Gastrocnemius medialis (tissue), 4 donors: ENCODE data around the gene HOXA4. TPM values are rescaled to one million over a fixed set of nuclear protein-coding genes. Genes with fewer than 3 reads are reported as not detected.

Source experiments
- ATAC-seq, 2 donors: fragments of 150-250 bp; one replicate each; pipeline ENCODE4 v1.9.1; 2016
- DNase-seq, 2 donors: peaks; one replicate each; pipeline ENCODE4 v3.0.0-alpha.2; 2019
- H3K27ac ChIP-seq, 4 donors: fragments of 200-600 bp; sonication (generic); 1 replicate in 1 of 4; 2 replicates in 3 of 4; pipeline ENCODE4 v1.5.1; 2016 to 2018; ENCODE audit warnings: mild to moderate bottlenecking in 2 of 4, moderate library complexity in 1 of 4
- H3K27me3 ChIP-seq, 3 donors: fragments of 200-600 bp; sonication (generic) in 2 of 3; 1 replicate in 1 of 3; 2 replicates in 2 of 3; pipeline versions ENCODE4 v1.5.1 to v1.6.0; 2016 to 2019; ENCODE audit warnings: mild to moderate bottlenecking in 1 of 3, moderate library complexity in 1 of 3
- H3K36me3 ChIP-seq, 2 donors: fragments of 200-600 bp; sonication (generic) in 1 of 2; one replicate each; pipeline ENCODE4 v1.5.1; 2017 to 2018
- H3K4me1 ChIP-seq, 2 donors: fragments of 200-600 bp; sonication (generic) in 1 of 2; one replicate each; pipeline ENCODE4 v1.5.1; 2016 to 2017; ENCODE audit warnings: mild to moderate bottlenecking in 2 of 2
- H3K4me3 ChIP-seq, 4 donors: fragments of 200-600 bp; sonication (generic) in 3 of 4; 1 replicate in 1 of 4; 2 replicates in 3 of 4; pipeline ENCODE4 v1.5.1; 2016 to 2019; ENCODE audit warnings: mild to moderate bottlenecking in 2 of 4
- H3K9me3 ChIP-seq, 3 donors: fragments of 200-600 bp; sonication (generic) in 2 of 3; 1 replicate in 1 of 3; 2 replicates in 2 of 3; pipeline ENCODE4 v1.5.1; 2016 to 2019
- CTCF ChIP-seq, 5 experiments: fragments of 450-650 bp in 3 of 5; fragments of 200-600 bp in 2 of 5; sonication (generic) in 2 of 5; IDR thresholded peaks in 4 of 5; conservative IDR thresholded peaks in 1 of 5; 1 replicate in 4 of 5; 2 replicates in 1 of 5; pipeline ENCODE4 v1.5.1; 2016 to 2019; ENCODE audit warnings: antibody characterized with exemption in 5 of 5, mild to moderate bottlenecking in 3 of 5, moderate library complexity in 3 of 5
- POLR2A ChIP-seq, 2 donors: fragments of 450-650 bp; IDR thresholded peaks; one replicate each; pipeline ENCODE4 v1.6.1; 2017; ENCODE audit warnings: antibody characterized with exemption in 2 of 2, mild to moderate bottlenecking in 2 of 2, moderate library complexity in 2 of 2
- in situ Hi-C, 4 donors: fragments of 200-750 bp; cut with MboI; loops; one replicate each; pipeline versions ENCODE4 v1.15.0 to v1.8.0; 2017; ENCODE audit warnings: low sequenced_read_pairs in 4 of 4
- intact Hi-C: fragments of 100-400 bp; cut with DNase I; formaldehyde crosslinking; loops from one replicate; pipeline ENCODE4 v1.15.1; 2023; ENCODE audit warnings: low total_unique reads
- microRNA counts, 2 donors: library from miRNA; unstranded; fragments of <30 nt; microRNA quantifications; one replicate each; lab custom pipeline; 2016
- microRNA-seq, 2 donors: library from miRNA; unstranded; fragments of <30 nt; microRNA quantifications; one replicate each; pipeline ENCODE4, GENCODE V29; 2016; ENCODE audit warnings: borderline replicate concordance in 2 of 2
- total RNA-seq, 4 donors: library from RNA; depleted of rRNA; stranded (reverse); fragments of >200 nt; gene quantifications; one replicate each; pipeline versions ENCODE4 v1.1.0 to v1.2.3, GENCODE V29; 2016

The HOXA4 gene
- total RNA-seq, 4 donors from 2014 or later = 1.7 to 4.2 (median 2.9) TPM

- no peak for DNase-seq
- no peaks in the 10 kb centered on the region for H3K36me3 ChIP-seq
- no peaks in the 10 kb centered on the region for H3K4me1 ChIP-seq
- H3K27ac ChIP-seq = no peak overlapping the region
- H3K4me3 ChIP-seq = no peak overlapping the region
- TF ChIP-seq POLR2A (IDR thresholded peaks at IDR 0.05) = no peak
- no peak for TF ChIP-seq CTCF (IDR thresholded peaks at IDR 0.05 in 4 of 5, conservative IDR thresholded peaks at IDR 0.05 in 1 of 5)
- H3K9me3 ChIP-seq = no peaks in the 10 kb centered on the region
- intact Hi-C loops (no loop called here), in situ Hi-C loops (no loop called here)
- no peaks in the 10 kb centered on the region for H3K27me3 ChIP-seq
- ATAC-seq = no peak
Observed at GRCh38 chr7:27080844-27081436, 49.6 kb downstream of the HOXA4 start.

DNA sequence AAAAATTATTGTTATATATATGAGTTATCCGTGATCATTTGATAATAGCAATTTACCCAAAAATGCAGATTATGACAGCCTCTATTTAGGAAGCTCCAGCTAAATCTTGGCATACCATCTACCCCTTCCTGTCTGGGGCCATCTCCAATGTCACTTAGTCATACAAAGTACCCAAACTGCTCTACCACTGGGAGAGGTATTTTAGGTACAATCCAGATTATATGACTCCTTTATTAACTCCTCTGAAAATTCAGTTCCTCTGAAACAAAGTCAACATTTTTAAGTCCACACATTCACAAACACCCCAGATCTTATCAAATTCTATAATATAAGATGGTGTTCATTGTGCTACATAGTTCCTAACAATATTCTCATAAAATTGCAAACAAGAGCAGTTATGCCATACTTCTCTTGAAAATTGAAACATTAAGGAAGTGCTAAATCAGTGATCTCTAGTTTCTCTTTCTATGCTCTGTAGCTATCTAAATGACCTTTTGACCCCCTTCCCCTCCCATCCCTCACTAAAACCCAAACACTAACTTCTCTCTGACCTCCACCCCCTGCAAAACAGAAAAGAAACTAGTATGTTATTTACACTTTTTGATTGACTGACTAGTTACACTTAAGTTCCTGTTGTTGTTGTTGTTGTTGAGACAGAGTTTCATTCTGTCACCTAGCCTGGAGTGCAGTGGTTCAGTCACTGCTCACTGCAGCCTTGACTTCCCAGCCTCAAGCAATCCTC, 51.2 kb downstream of the HOXA4 start:
- intact Hi-C loops (no loop called here), in situ Hi-C loops (no loop called here)
- H3K9me3 ChIP-seq = no peaks in the 10 kb centered on the region
- H3K36me3 ChIP-seq = no peaks in the 10 kb centered on the region
- no peaks in the 10 kb centered on the region for H3K27me3 ChIP-seq
- no peaks in the 10 kb centered on the region for H3K4me1 ChIP-seq
- TF ChIP-seq POLR2A (IDR thresholded peaks at IDR 0.05) (no peak), CTCF (IDR thresholded peaks at IDR 0.05 in 4 of 5, conservative IDR thresholded peaks at IDR 0.05 in 1 of 5) (no peak)
- ATAC-seq (no peak), DNase-seq (no peak)
- no peak overlapping the region for H3K27ac ChIP-seq
- H3K4me3 ChIP-seq = no peak overlapping the region

DNA sequence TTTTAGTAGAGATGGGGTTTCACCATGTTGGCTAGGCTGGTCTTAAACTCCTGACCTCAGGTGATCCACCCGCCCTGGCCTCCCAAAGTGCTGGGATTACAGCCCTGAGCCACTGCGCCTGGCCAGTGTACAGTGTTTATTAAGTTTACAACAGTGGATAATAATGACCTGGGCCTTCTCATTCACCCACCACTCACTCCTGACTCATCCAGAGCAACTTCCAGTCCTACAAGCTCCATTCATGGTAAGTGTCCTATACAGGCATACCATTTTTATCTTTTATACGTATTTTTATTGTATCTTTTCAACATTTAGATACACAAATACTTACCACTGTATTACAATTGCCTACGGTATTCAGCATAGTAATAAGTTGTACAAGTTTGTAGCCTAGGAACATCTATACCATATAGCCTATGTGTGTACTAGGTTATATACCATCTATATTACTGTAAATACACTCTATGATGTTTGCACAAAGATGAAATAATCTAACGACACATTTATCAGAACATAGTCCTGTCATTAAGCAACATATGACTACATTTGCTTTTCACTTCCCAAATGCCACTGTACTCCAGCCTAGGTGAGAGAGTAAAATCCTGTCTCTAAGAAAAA, 51.8 kb downstream of the HOXA4 start:
- Histone ChIP-seq H3K27ac (no peak overlapping the region), H3K27me3 (no peaks in the 10 kb centered on the region), H3K9me3 (no peaks in the 10 kb centered on the region), H3K4me1 (no peaks in the 10 kb centered on the region), H3K4me3 (no peak overlapping the region), H3K36me3 (no peaks in the 10 kb centered on the region)
- TF ChIP-seq CTCF (IDR thresholded peaks at IDR 0.05 in 4 of 5, conservative IDR thresholded peaks at IDR 0.05 in 1 of 5) (no peak), POLR2A (IDR thresholded peaks at IDR 0.05) (no peak)
- ATAC-seq (no peak), DNase-seq (no peak)
- intact Hi-C loops (no loop called here), in situ Hi-C loops (no loop called here)

MicroRNAs encoded within 50 kb of the gene (microRNA counts, 767-probe panel; counts per million panel counts)
- microRNA hsa-miR-196b-5p (lab: Ali Mortazavi, UCI) = 3,290 to 6,582 counts per million in 2 donors

Small RNA genes within 50 kb of the gene (microRNA-seq; reads per million reads assigned to microRNA genes)
- gene MIR196B = 2,530 to 3,127 reads per million in 2 donors

Other genes starting within 250 kb of the HOXA4 start
- under 1 TPM in 2 of 4 donors, not detected in 2; 0.16 to 0.36 TPM for gene HOXA1, start 34.8 kb downstream of the HOXA4 start, total RNA-seq
- gene HOXA2, start 28.1 kb downstream of the HOXA4 start, total RNA-seq = under 1 TPM in 3 of 4 donors, not detected in 1; 0.29 to 0.88 (median 0.38) TPM
- gene HOXA5, start 12.9 kb upstream of the HOXA4 start, total RNA-seq = 1 to 10 TPM; 2.7 to 7.1 (median 7.0) TPM
- 1 to 10 TPM; 2.6 to 5.6 (median 4.2) TPM for gene HOXA6, start 17.0 kb upstream of the HOXA4 start, total RNA-seq
- 1 to 10 TPM in 3 of 4 donors, under 1 TPM in 1; 0.53 to 6.2 (median 3.0) TPM for gene HOXA3, start 21.8 kb upstream of the HOXA4 start, total RNA-seq
- 10 to 100 TPM in 1 of 4 donors, 1 to 10 TPM in 3; 5.3 to 12.8 (median 8.6) TPM for gene HOXA7, start 25.9 kb upstream of the HOXA4 start, total RNA-seq
- 10 to 100 TPM; 18.9 to 30.3 (median 19.5) TPM for gene HOXA9, start 34.8 kb upstream of the HOXA4 start, total RNA-seq
- 10 to 100 TPM; 24.6 to 61.2 (median 40.0) TPM for gene HOXA10, start 43.6 kb upstream of the HOXA4 start, total RNA-seq
- 1 to 10 TPM; 5.1 to 7.9 (median 6.4) TPM for gene HOXA11, start 54.5 kb upstream of the HOXA4 start, total RNA-seq
- 1 to 10 TPM in 3 of 4 donors, under 1 TPM in 1; 0.82 to 2.4 (median 1.7) TPM for gene HOXA13, start 69.3 kb upstream of the HOXA4 start, total RNA-seq
- not detected for gene EVX1, start 112.0 kb upstream of the HOXA4 start, total RNA-seq